GM12872 (cell line): ENCODE measurements around the gene ASRGL1.

Experiments
- CTCF ChIP-seq: IDR thresholded peaks from 3 replicates; pipeline ENCODE4 v1.5.1; 2011; ENCODE audit warnings: low read depth, mild to moderate bottlenecking, low read length, moderate library complexity; ENCODE audit not compliant: insufficient read depth

Gene ASRGL1

DNA sequence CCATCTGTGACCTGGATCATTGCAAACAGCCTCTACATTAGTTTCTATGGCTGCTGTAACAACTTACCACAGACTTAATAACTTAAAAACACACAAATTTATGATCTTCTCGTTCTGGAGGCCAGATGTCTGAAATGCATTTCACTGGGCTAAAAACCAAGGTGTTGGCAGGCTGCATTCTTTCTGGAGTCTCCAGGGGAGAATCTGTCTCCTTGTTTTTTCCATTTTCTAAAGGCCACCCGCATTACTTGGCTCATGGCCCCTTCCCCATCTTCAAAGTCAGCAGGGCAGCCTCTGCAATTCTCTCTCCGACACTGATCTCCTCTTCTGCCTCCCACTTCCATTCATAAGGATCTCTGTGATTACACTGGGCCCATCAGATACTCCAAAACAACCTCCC lies 93.2 kb downstream of the ASRGL1 start:
- no peak for TF ChIP-seq CTCF

- TF ChIP-seq CTCF = no peak
These were observed 94.1 kb downstream of the ASRGL1 start for GRCh38 chr11:62431171-62431901.

DNA sequence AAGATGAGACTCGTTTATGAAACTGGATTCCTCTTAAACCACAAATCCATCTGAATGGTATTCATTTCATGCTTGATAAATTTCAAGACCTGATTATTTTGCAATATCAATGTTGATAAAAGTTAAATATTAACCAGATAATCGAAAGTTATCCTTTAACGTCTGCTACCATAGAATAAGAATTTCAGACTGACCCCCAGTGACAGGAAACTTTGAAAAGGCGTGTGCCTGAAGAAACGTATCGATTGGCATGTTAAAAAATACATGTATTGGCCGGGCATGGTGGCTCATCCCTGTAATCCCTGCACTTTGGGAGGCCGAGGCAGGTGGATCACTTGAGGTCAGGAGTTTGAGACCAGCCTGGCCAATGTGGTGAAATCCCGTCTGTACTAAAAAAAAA lies 95.4 kb downstream of the ASRGL1 start:
- no peak for TF ChIP-seq CTCF

GRCh38 chr11:62433141-62433903 lies 96.1 kb downstream of the ASRGL1 start:
- no peak for TF ChIP-seq CTCF

DNA sequence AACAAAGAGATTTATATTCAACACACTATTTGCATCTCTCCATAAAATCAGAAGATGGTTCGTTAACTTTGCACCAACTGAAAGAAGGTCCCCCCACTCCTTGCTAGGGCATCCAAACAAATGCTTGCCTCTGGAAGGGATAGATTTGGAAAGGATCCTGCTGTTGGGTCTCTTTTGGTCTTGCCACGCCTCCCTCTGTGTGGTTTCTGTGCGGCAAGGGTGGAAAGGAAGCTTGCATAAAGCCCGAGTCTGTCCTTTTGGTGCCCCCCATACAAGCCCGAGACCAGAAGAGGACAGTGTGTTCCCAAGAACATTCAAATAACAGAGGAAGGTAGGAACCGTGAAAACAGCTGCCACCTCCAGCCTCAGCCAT lies 96.6 kb downstream of the ASRGL1 start:
- no peak for TF ChIP-seq CTCF

- TF ChIP-seq CTCF = no peak
These were observed 98.8 kb downstream of the ASRGL1 start for GRCh38 chr11:62435846-62436660.

DNA sequence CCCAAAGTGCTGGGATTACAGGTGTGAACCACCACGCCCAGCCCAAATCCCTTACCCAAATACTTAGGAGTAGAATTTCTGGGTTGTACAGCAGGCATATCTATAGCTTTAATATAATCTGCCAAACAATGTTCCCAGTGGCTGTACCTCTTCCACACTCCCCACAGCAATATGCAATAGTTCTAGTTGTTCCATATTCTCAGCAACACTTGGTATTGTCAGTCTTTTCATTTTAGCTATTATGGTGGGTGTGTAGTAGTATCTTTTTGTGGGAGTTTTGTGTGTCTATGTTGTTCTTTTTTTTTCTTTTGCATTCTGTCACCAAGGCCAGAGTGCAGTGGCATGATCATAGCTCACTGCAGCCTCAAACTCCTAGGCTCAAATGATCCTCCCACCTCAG lies 100.4 kb downstream of the ASRGL1 start:
- no peak for TF ChIP-seq CTCF
